Kidney epithelial cell (primary cell): ENCODE measurements around the gene SAT1. TPM values are rescaled to one million over a fixed set of nuclear protein-coding genes. Genes with fewer than 3 reads are reported as not detected.

ENCODE experiments used
- DNase-seq: peaks from one replicate; pipeline ENCODE4 v3.0.0-alpha.2; 2010; ENCODE audit warnings: low read depth
- H3K27me3 ChIP-seq: 2 replicates; pipeline ENCODE4 v1.6.0; 2011; ENCODE audit warnings: low read length; ENCODE audit not compliant: control insufficient read depth, insufficient read depth
- H3K36me3 ChIP-seq: 2 replicates; pipeline ENCODE4 v1.5.1; 2011; ENCODE audit warnings: low read length; ENCODE audit not compliant: control insufficient read depth, insufficient read depth
- H3K4me3 ChIP-seq: 2 replicates; pipeline ENCODE4 v1.5.1; 2011; ENCODE audit warnings: low read depth, mild to moderate bottlenecking, control low read depth, low read length
- CTCF ChIP-seq: IDR thresholded peaks from 2 replicates; pipeline ENCODE4 v1.5.1; 2011; ENCODE audit warnings: mild to moderate bottlenecking, moderate library complexity, low read length, control low read depth, inconsistent platforms; ENCODE audit not compliant: insufficient read depth, poor library complexity, severe bottlenecking
- total RNA-seq: library from RNA; depleted of rRNA; stranded (reverse); fragments of >200 nt; gene quantifications from 2 replicates; pipeline ENCODE4 v1.2.3, GENCODE V29; 2015

The SAT1 gene
- total RNA-seq, 1 donor from 2014 or later: 1,207 TPM

DNA sequence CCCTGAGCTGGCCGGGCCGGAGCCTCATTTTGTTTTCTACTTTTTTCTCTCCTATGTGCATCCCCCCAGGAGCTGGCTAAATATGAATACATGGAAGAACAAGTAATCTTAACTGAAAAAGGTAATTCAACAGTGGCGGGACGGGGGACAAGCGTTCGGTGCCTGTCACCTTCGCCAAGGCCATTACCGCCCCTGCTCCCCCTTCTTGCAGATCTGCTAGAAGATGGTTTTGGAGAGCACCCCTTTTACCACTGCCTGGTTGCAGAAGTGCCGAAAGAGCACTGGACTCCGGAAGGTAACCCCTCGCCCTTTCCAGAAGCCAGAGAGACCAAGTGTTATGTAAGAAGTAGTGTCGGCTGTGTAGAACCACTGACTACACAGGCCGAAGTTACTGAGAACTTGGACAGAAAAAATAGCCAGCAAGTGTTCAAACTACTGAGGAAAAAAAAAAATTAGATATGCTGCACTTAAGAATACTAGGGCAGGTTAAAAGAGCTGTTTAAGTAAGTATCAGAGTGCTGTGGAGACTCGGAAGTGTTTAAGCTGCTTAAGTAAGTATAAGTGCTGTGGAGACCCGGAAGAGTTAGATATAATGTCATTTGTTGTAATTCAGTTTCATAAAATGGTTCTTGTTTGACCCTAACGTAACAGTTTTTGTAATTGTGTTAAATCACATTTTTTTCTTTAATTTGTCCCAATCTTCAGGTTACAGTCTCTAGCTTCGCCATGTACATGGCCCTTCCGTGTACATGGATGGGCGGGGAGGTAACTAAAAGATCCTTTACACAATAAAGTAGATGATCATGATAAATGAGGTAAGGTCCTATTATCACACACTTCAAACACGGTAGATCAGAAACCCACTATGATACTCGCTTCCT lies 856 bp downstream of the SAT1 start:
- H3K27me3 ChIP-seq: no peaks in the 10 kb centered on the region
- H3K4me3 ChIP-seq: peak overlapping the region; percentile 87
- no peaks in the 10 kb centered on the region for H3K36me3 ChIP-seq
- no peak for DNase-seq
- no peak for TF ChIP-seq CTCF

DNA sequence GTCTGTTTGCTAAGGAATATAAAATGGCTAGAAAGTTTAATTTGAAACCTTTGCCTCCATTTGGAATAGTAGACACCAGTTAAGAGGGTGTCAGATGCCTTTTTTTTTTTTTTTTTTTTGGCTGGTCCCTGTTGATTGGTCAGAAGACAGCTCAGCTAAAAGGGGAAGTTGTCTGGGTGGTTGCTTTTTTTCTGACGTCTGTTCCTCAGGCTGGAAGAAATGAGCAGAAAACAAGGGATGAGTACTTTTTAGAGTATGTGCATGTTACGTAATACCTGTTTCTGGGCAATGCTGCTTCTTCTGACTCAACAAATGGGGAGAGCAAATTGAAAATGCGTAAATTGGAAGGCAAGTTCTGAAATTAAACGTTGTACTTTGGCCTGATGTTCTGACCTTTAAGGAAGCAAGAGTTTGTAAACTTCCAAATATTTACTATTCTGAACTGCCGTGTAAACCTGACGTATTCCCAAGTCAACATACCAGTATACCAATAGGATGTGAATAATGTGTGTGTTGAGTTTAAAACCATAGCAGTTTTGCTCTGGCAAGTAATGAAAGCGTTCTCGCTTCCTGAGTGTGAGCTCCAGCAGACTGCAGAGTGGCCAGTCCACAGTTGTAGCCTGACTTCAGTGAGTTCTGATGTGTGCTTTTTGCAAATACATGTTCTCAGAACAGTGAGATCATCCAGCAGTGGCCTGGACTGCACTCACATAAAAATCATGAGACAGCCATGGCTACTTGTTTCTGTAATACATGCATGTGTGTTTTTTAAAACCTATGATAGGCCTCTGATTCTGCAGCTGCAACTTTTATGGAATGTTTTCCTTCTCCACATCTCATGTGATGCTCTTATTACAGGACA lies 1.7 kb downstream of the SAT1 start:
- DNase-seq: no peak
- no peaks in the 10 kb centered on the region for H3K27me3 ChIP-seq
- TF ChIP-seq CTCF: no peak
- no peaks in the 10 kb centered on the region for H3K36me3 ChIP-seq
- H3K4me3 ChIP-seq: peak overlapping the region; percentile 87

GRCh38 chrX:23785580-23785979 lies 2.6 kb downstream of the SAT1 start:
- no peaks in the 10 kb centered on the region for H3K27me3 ChIP-seq
- DNase-seq: no peak
- no peak overlapping the region for H3K4me3 ChIP-seq
- TF ChIP-seq CTCF: no peak
- H3K36me3 ChIP-seq: no peaks in the 10 kb centered on the region

- DNase-seq: no peak
- TF ChIP-seq CTCF: no peak
- Histone ChIP-seq H3K36me3 (no peaks in the 10 kb centered on the region), H3K4me3 (no peak overlapping the region), H3K27me3 (no peaks in the 10 kb centered on the region)
Observed at GRCh38 chrX:23786268-23786815, 3.4 kb downstream of the SAT1 start.

DNA sequence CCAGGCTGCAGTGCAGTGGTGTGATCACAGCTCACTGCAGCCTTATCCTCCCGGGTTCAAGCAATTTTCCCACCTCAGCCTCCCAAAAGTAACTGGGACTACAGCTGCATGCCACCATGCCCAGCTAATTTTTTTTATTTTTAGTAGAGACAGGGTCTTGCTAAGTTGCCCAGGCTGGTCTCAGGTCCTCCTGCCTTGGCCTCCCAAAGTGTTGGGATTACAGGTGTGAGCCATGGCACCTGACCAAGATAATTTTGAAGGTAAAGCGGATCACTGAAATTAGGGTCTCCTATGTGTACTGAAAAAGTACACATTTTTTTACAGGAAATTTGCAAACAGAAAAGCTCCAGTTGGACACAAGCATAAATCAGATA lies 4.8 kb downstream of the SAT1 start:
- H3K27me3 ChIP-seq: no peaks in the 10 kb centered on the region
- no peak for TF ChIP-seq CTCF
- no peaks in the 10 kb centered on the region for H3K36me3 ChIP-seq
- DNase-seq: no peak
- no peak overlapping the region for H3K4me3 ChIP-seq
